Small intestine (tissue), 16 donors: Measurements from ENCODE around the gene FTO. TPM values are rescaled to one million over a fixed set of nuclear protein-coding genes. Genes with fewer than 3 reads are reported as not detected.

ENCODE experiments used
- DNase-seq, 2 donors: peaks; one replicate each; pipeline versions ENCODE4 v3.0.0 to v3.0.0-alpha.2; 2013
- FAIRE-seq: peaks from 2 replicates; lab custom pipeline; 2012; peaks lifted over from hg19 to GRCh38; lab: Jason Lieb, UNC
- H3K27ac ChIP-seq, 3 donors: one replicate each; pipeline ENCODE4 v1.5.1; 2013; ENCODE audit warnings: low read length in 2 of 3, mild to moderate bottlenecking in 2 of 3, control low read depth in 1 of 3, inconsistent platforms in 1 of 3, low read depth in 1 of 3, moderate library complexity in 1 of 3
- H3K27me3 ChIP-seq, 3 donors: one replicate each; pipeline ENCODE4 v1.6.1; 2013; ENCODE audit warnings: low read length in 3 of 3, inconsistent platforms in 1 of 3; ENCODE audit not compliant: control insufficient read depth in 3 of 3, insufficient read depth in 3 of 3
- H3K36me3 ChIP-seq, 3 donors: one replicate each; pipeline ENCODE4 v1.6.1; 2013; ENCODE audit warnings: low read length in 3 of 3, inconsistent platforms in 1 of 3, low read depth in 1 of 3, mild to moderate bottlenecking in 1 of 3, moderate library complexity in 1 of 3; ENCODE audit not compliant: control insufficient read depth in 3 of 3, insufficient read depth in 2 of 3
- H3K4me1 ChIP-seq, 3 donors: one replicate each; pipeline ENCODE4 v1.6.1; 2013; ENCODE audit warnings: low read length in 2 of 3, inconsistent platforms in 1 of 3, low read depth in 1 of 3, mild to moderate bottlenecking in 1 of 3, moderate library complexity in 1 of 3; ENCODE audit not compliant: control insufficient read depth in 3 of 3, insufficient read depth in 2 of 3
- H3K4me3 ChIP-seq, 3 donors: one replicate each; pipeline ENCODE4 v1.5.1; 2013; ENCODE audit warnings: low read length in 3 of 3, control low read depth in 1 of 3, inconsistent platforms in 1 of 3, low read depth in 1 of 3, mild to moderate bottlenecking in 1 of 3, moderate library complexity in 1 of 3
- H3K9me3 ChIP-seq, 2 donors: one replicate each; pipeline ENCODE4 v1.6.1; 2013; ENCODE audit warnings: low read depth in 1 of 2, low read length in 1 of 2; ENCODE audit not compliant: control insufficient read depth in 2 of 2, insufficient read depth in 1 of 2
- WGBS, 3 donors: extraction: QIAGEN DNeasy Blood & Tissue Kit; methylation state at CpG; one replicate each; pipeline ENCODE4 v1.1.7; 2013; 5-methylcytosine and 5-hydroxymethylcytosine counted together
- long read RNA-seq, 10 donors: transcript quantifications; one replicate each; lab custom pipeline, GENCODE V29; 2026
- polyA plus RNA-seq, 4 donors: library from polyadenylated mRNA; stranded (reverse) in 3 of 4; unstranded in 1 of 4; fragments of 200-250 nt in 3 of 4; fragments of 120-200 nt in 1 of 4; gene quantifications; one replicate each; pipeline versions ENCODE4 v1.2.1 to v1.2.3, GENCODE V29; 2013
- donor health status: healthy with polysubstance abuse.
- donor health status: control.
- donor health status: control.
- donor health status: Bipolar disorder and iron deficiency.
- donor health status: healthy.

FTO gene
- polyA plus RNA-seq: 10 to 100 TPM in 2 of 4 donors, 1 to 10 TPM in 2; 5.4 to 36.8 (median 12.2) TPM
- long read RNA-seq, donor 1: 0 reads
- long read RNA-seq, donor 2, full-length matches to known transcripts: 2 of 2 reads
- long read RNA-seq, donor 2, partial matches to known transcripts: 0 of 2 reads
- long read RNA-seq, donor 2, other reads (novel, unspliced or antisense): 0 of 2 reads
- long read RNA-seq, donor 3, full-length matches to known transcripts: 1 of 1 reads
- long read RNA-seq, donor 3, partial matches to known transcripts: 0 of 1 reads
- long read RNA-seq, donor 3, other reads (novel, unspliced or antisense): 0 of 1 reads
- long read RNA-seq, donor 4: 0 reads
- long read RNA-seq, donor 5: 0 reads
- long read RNA-seq, donor 6, full-length matches to known transcripts: 2 of 2 reads
- long read RNA-seq, donor 6, partial matches to known transcripts: 0 of 2 reads
- long read RNA-seq, donor 6, other reads (novel, unspliced or antisense): 0 of 2 reads
- long read RNA-seq, donor 7, full-length matches to known transcripts: 14 of 14 reads
- long read RNA-seq, donor 7, partial matches to known transcripts: 0 of 14 reads
- long read RNA-seq, donor 7, other reads (novel, unspliced or antisense): 0 of 14 reads
- long read RNA-seq, donor 8: 0 reads
- long read RNA-seq, donor 9, full-length matches to known transcripts: 1 of 1 reads
- long read RNA-seq, donor 9, partial matches to known transcripts: 0 of 1 reads
- long read RNA-seq, donor 9, other reads (novel, unspliced or antisense): 0 of 1 reads
- long read RNA-seq, donor 10, full-length matches to known transcripts: 1 of 1 reads
- long read RNA-seq, donor 10, partial matches to known transcripts: 0 of 1 reads
- long read RNA-seq, donor 10, other reads (novel, unspliced or antisense): 0 of 1 reads

DNA sequence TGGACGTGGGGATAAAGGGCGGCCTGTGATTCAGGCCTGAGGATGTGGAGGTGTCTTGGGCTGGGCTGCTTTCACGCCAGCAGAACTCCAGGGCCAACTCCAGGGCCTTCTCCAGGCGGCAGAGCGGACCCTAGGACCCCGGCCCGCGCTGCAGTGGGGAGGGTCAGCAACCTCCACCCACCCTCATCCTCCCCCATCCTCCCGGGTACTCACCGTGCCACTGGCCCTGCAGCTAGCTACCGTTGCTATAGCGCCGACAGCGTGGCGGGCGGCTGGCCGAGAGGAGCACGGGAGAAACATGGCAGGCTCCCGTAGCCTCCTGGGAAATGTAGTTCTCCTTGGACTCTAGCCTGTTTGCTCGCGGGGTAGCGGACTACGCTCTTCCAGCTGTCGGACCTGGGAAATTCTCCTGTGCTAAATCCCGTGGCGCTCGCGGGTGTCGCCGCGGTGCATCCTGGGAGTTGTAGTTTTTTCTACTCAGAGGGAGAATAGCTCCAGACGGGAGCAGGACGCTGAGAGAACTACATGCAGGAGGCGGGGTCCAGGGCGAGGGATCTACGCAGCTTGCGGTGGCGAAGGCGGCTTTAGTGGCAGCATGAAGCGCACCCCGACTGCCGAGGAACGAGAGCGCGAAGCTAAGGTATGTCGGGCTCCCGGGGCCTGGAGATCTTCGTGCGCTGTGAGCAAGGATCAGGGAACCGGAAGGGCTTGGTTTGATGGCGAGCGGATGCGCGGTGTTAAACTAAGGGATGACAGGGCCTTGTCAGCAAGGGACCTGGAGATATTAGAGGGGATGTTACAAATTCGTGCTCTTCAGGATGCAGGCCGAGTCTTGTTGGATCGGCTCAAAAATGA, at the start of gene FTO, which contains the start of gene RPGRIP1L:
Gene FTO, plus strand, starts transcription at position 567 of the 855 bp plus-strand sequence.
Gene RPGRIP1L, minus strand, starts transcription at position 270 of the 855 bp plus-strand sequence. CDS start 3,136 bp downstream, outside the sequence.
- H3K36me3 ChIP-seq: no peaks in the 10 kb centered on the region
- DNase-seq (peak; percentile 98 to 100), FAIRE-seq (no peak)
- H3K4me1 ChIP-seq: peaks cover 0 to 11% (median 3%) of the 10 kb centered on the region in 3 donors
- no peaks in the 10 kb centered on the region for H3K27me3 ChIP-seq
- H3K9me3 ChIP-seq: no peaks in the 10 kb centered on the region
- H3K4me3 ChIP-seq: peak within 1 kb of the TSS; percentile 65 to 92 (median 70)
- WGBS, 3 donors: 0 to 1% (median 1%) methylated on average over 57 of the region's 57 CpGs
- peak within 1 kb of the TSS; percentile 37 to 89 (median 57) for H3K27ac ChIP-seq

GRCh38 chr16:53654946-53655345, 49.0 kb upstream of the FTO start:
- no peaks in the 10 kb centered on the region for H3K27me3 ChIP-seq
- no peak overlapping the region for H3K27ac ChIP-seq
- no peak overlapping the region for H3K4me3 ChIP-seq
- peaks cover 0 to 5% (median 0%) of the 10 kb centered on the region in 3 donors for H3K36me3 ChIP-seq
- DNase-seq: no peak
- no peaks in the 10 kb centered on the region for H3K4me1 ChIP-seq
- WGBS, 3 donors: 94 to 100% (median 97%) methylated on average over 2 of the region's 2 CpGs
- peak; percentile 91 for FAIRE-seq
- no peaks in the 10 kb centered on the region for H3K9me3 ChIP-seq

GRCh38 chr16:53662072-53662471, 41.9 kb upstream of the FTO start:
- H3K27me3 ChIP-seq: no peaks in the 10 kb centered on the region
- no peak for FAIRE-seq
- H3K36me3 ChIP-seq: peaks cover 0 to 2% (median 0%) of the 10 kb centered on the region in 3 donors
- DNase-seq: no peak
- no peaks in the 10 kb centered on the region for H3K9me3 ChIP-seq
- no peaks in the 10 kb centered on the region for H3K4me1 ChIP-seq
- WGBS, 3 donors: 95 to 100% (median 98%) methylated on average over 1 of the region's 1 CpG
- H3K27ac ChIP-seq: no peak overlapping the region
- H3K4me3 ChIP-seq: no peak overlapping the region

- DNase-seq: peak in 1 of 2 donors; percentile 6
- no peak overlapping the region for H3K27ac ChIP-seq
- H3K27me3 ChIP-seq: no peaks in the 10 kb centered on the region
- H3K4me3 ChIP-seq: no peak overlapping the region
- no peaks in the 10 kb centered on the region for H3K36me3 ChIP-seq
- H3K4me1 ChIP-seq: no peaks in the 10 kb centered on the region
- H3K9me3 ChIP-seq: no peaks in the 10 kb centered on the region
- no peak for FAIRE-seq
- WGBS, 3 donors: 56 to 69% (median 66%) methylated on average over 7 of the region's 7 CpGs
These were observed 39.1 kb upstream of the FTO start for GRCh38 chr16:53664724-53665345.

- no peak for FAIRE-seq
- 91 to 96% (median 94%) methylated on average over 3 of the region's 3 CpGs for WGBS, 3 donors
These were observed 37.1 kb upstream of the FTO start for GRCh38 chr16:53666786-53667415.

DNA sequence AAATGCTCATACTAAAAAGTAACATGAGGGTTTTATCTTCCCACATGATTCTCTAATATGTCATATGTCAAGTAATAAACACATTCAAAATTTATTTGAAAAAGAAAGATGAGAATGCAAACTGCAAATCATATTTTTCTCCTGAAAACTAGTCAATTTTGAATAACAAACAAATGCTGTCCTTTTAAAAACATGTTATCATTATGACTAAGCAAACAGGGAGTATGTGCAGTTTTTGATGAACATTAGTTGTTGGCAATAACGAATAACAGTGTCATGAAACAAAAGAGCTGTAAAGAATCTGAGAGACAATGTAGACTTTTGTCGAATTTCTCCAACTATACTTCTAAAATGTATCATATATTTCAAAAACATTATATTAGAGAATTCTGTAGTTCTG, 35.1 kb upstream of the FTO start:
- H3K27me3 ChIP-seq: no peaks in the 10 kb centered on the region
- H3K9me3 ChIP-seq: no peaks in the 10 kb centered on the region
- H3K36me3 ChIP-seq: no peaks in the 10 kb centered on the region
- DNase-seq: no peak
- no peak overlapping the region for H3K4me3 ChIP-seq
- WGBS, 3 donors: 82 to 91% (median 88%) methylated on average over 2 of the region's 2 CpGs
- peak; percentile 41 for FAIRE-seq
- H3K27ac ChIP-seq: no peak overlapping the region
- no peaks in the 10 kb centered on the region for H3K4me1 ChIP-seq

More at GRCh38 chr16:53666786-53667415, 37.1 kb upstream of the FTO start:
- no peak for DNase-seq
- Histone ChIP-seq H3K27ac (no peak overlapping the region), H3K36me3 (no peaks in the 10 kb centered on the region), H3K4me1 (no peaks in the 10 kb centered on the region), H3K27me3 (no peaks in the 10 kb centered on the region), H3K9me3 (no peaks in the 10 kb centered on the region), H3K4me3 (no peak overlapping the region)

- Histone ChIP-seq H3K27ac (no peak overlapping the region), H3K9me3 (no peaks in the 10 kb centered on the region), H3K36me3 (peaks cover 0 to 2% (median 0%) of the 10 kb centered on the region in 3 donors), H3K4me3 (no peak overlapping the region), H3K27me3 (no peaks in the 10 kb centered on the region), H3K4me1 (no peaks in the 10 kb centered on the region)
- DNase-seq (no peak), FAIRE-seq (no peak)
These were observed 31.5 kb upstream of the FTO start for GRCh38 chr16:53672461-53672860.
